ENCODE measurements around the gene CLSTN2. TPM values are rescaled to one million over a fixed set of nuclear protein-coding genes. Genes with fewer than 3 reads are reported as not detected.

CLSTN2 gene
- total RNA-seq, 1 donor from 2014 or later: not detected

GRCh38 chr3:139948467-139948866 is 13.5 kb downstream of the CLSTN2 start:
- no peak overlapping the region for H3K27ac Mint-ChIP-seq
- ATAC-seq (ENCODE audit: low read depth) (no peak), DNase-seq (no peak)
- intact Hi-C loops (cut with micrococcal nuclease): no loop called here
- H3K4me1 Mint-ChIP-seq: no peaks in the 10 kb centered on the region
- no peaks in the 10 kb centered on the region for H3K36me3 Mint-ChIP-seq (ENCODE audit: low read depth)
- ChIA-PET POLR2A (no interaction called here), CTCF (no interaction called here)
- TF ChIP-seq CTCF (IDR thresholded peaks at IDR 0.05): no peak
- no peaks in the 10 kb centered on the region for H3K9me3 Mint-ChIP-seq
- H3K4me3 Mint-ChIP-seq: no peak overlapping the region
- no peaks in the 10 kb centered on the region for H3K27me3 Mint-ChIP-seq

GRCh38 chr3:139948898-139949297 is 13.9 kb downstream of the CLSTN2 start:
- H3K9me3 Mint-ChIP-seq: no peaks in the 10 kb centered on the region
- ChIA-PET POLR2A (no interaction called here), CTCF (no interaction called here)
- H3K4me3 Mint-ChIP-seq: no peak overlapping the region
- no peak for TF ChIP-seq CTCF (IDR thresholded peaks at IDR 0.05)
- H3K27me3 Mint-ChIP-seq: no peaks in the 10 kb centered on the region
- H3K36me3 Mint-ChIP-seq (ENCODE audit: low read depth): no peaks in the 10 kb centered on the region
- ATAC-seq (ENCODE audit: low read depth) (no peak), DNase-seq (no peak)
- no peaks in the 10 kb centered on the region for H3K4me1 Mint-ChIP-seq
- no peak overlapping the region for H3K27ac Mint-ChIP-seq
- intact Hi-C loops (cut with micrococcal nuclease): no loop called here

GRCh38 chr3:139953131-139953910 is 18.3 kb downstream of the CLSTN2 start:
- Mint-ChIP-seq H3K27ac (no peak overlapping the region), H3K36me3 (ENCODE audit: low read depth) (no peaks in the 10 kb centered on the region), H3K9me3 (no peaks in the 10 kb centered on the region), H3K27me3 (peaks cover 2% of the 10 kb centered on the region), H3K4me3 (no peak overlapping the region), H3K4me1 (no peaks in the 10 kb centered on the region)
- no peak for TF ChIP-seq CTCF (IDR thresholded peaks at IDR 0.05)
- ChIA-PET CTCF (no interaction called here), POLR2A (no interaction called here)
- intact Hi-C loops (cut with micrococcal nuclease): no loop called here
- no peak for ATAC-seq (ENCODE audit: low read depth)
- DNase-seq: no peak

- Mint-ChIP-seq H3K9me3 (no peaks in the 10 kb centered on the region), H3K4me3 (no peak overlapping the region), H3K36me3 (ENCODE audit: low read depth) (no peaks in the 10 kb centered on the region), H3K4me1 (no peaks in the 10 kb centered on the region), H3K27me3 (peaks cover 2% of the 10 kb centered on the region), H3K27ac (no peak overlapping the region)
- ChIA-PET CTCF (no interaction called here), POLR2A (no interaction called here)
- ATAC-seq (ENCODE audit: low read depth): no peak
- no peak for DNase-seq
- intact Hi-C loops (cut with micrococcal nuclease): no loop called here
- no peak for TF ChIP-seq CTCF (IDR thresholded peaks at IDR 0.05)
These were observed 19.3 kb downstream of the CLSTN2 start for GRCh38 chr3:139954146-139954860.

GRCh38 chr3:139957844-139958243 is 22.9 kb downstream of the CLSTN2 start:
- H3K27me3 Mint-ChIP-seq: peaks cover 2% of the 10 kb centered on the region
- no peaks in the 10 kb centered on the region for H3K4me1 Mint-ChIP-seq
- CTCF ChIA-PET: no interaction called here
- TF ChIP-seq CTCF (IDR thresholded peaks at IDR 0.05): no peak
- DNase-seq: no peak
- H3K36me3 Mint-ChIP-seq (ENCODE audit: low read depth): no peaks in the 10 kb centered on the region
- POLR2A ChIA-PET: no interaction called here
- H3K27ac Mint-ChIP-seq: no peak overlapping the region
- no peak for ATAC-seq (ENCODE audit: low read depth)
- no peak overlapping the region for H3K4me3 Mint-ChIP-seq
- intact Hi-C loops (cut with micrococcal nuclease): no loop called here
- no peaks in the 10 kb centered on the region for H3K9me3 Mint-ChIP-seq

Data from activated B cell treated with CpG ODN at 0.5 μM for 24 hours (primary cell).